Vagina (tissue), 2 donors: ENCODE measurements around the gene RPL37A. TPM values are rescaled to one million over a fixed set of nuclear protein-coding genes. Genes with fewer than 3 reads are reported as not detected.

Experiments used
- DNase-seq, 2 donors: peaks; one replicate each; pipeline ENCODE4 v3.0.0-alpha.2; 2017; ENCODE audit errors: extremely low spot score in 2 of 2
- H3K27ac ChIP-seq: fragments of 200-600 bp; sonication (generic); one replicate; pipeline ENCODE4 v1.5.1; 2019
- H3K27me3 ChIP-seq: fragments of 200-600 bp; sonication (generic); one replicate; pipeline ENCODE4 v1.5.1; 2019
- H3K36me3 ChIP-seq, 2 donors: fragments of 200-600 bp; sonication (generic); one replicate each; pipeline ENCODE4 v1.5.1; 2017 to 2019
- H3K4me1 ChIP-seq: fragments of 200-600 bp; sonication (generic); one replicate; pipeline ENCODE4 v1.5.1; 2019
- H3K4me3 ChIP-seq, 2 donors: fragments of 200-600 bp; sonication (generic); 1 replicate in 1 of 2; 2 replicates in 1 of 2; pipeline ENCODE4 v1.5.1; 2016 to 2019
- H3K9me3 ChIP-seq: fragments of 200-600 bp; sonication (generic); one replicate; pipeline ENCODE4 v1.5.1; 2019
- CTCF ChIP-seq, 3 experiments: fragments of 450-650 bp in 2 of 3; fragments of 200-600 bp in 1 of 3; sonication (generic) in 1 of 3; IDR thresholded peaks; one replicate each; pipeline ENCODE4 v1.5.1; 2017 to 2019; ENCODE audit warnings: antibody characterized with exemption in 3 of 3, mild to moderate bottlenecking in 2 of 3, moderate library complexity in 2 of 3
- POLR2A ChIP-seq, 2 donors: fragments of 450-650 bp; IDR thresholded peaks; one replicate each; pipeline ENCODE4 v1.6.1; 2017; ENCODE audit warnings: antibody characterized with exemption in 2 of 2, mild to moderate bottlenecking in 2 of 2, moderate library complexity in 2 of 2
- POLR2AphosphoS5 ChIP-seq, 2 donors: sonication (generic); formaldehyde crosslinking; IDR thresholded peaks; one replicate each; pipeline ENCODE4 v1.9.0; 2017; ENCODE audit warnings: antibody characterized with exemption in 2 of 2, mild to moderate bottlenecking in 2 of 2, low read depth in 1 of 2; ENCODE audit not compliant: insufficient read depth in 1 of 2
- intact Hi-C: fragments of 100-400 bp; cut with DNase I; formaldehyde crosslinking; loops from one replicate; pipeline ENCODE4 v1.15.1; 2023
- total RNA-seq: library from RNA; depleted of rRNA; stranded (reverse); fragments of >200 nt; gene quantifications from one replicate; pipeline ENCODE4 v1.2.3, GENCODE V29; 2016

RPL37A gene
- total RNA-seq, 1 donor from 2014 or later = 1,089 TPM

GRCh38 chr2:216478791-216479190, 19.9 kb upstream of the RPL37A start:
- TF ChIP-seq CTCF (IDR thresholded peaks at IDR 0.05) = no peak
- TF ChIP-seq POLR2AphosphoS5 (IDR thresholded peaks at IDR 0.05; ENCODE audit: insufficient read depth in 1 of 2, low read depth in 1 of 2) = no peak
- no peak for TF ChIP-seq POLR2A (IDR thresholded peaks at IDR 0.05)
- no peaks in the 10 kb centered on the region for H3K27me3 ChIP-seq
- H3K27ac ChIP-seq = no peak overlapping the region
- no peaks in the 10 kb centered on the region for H3K4me1 ChIP-seq
- intact Hi-C loops = no loop called here
- peaks cover 0 to 60% of the 10 kb centered on the region in 2 donors for H3K36me3 ChIP-seq
- H3K4me3 ChIP-seq = no peak overlapping the region
- DNase-seq = no peak
- no peaks in the 10 kb centered on the region for H3K9me3 ChIP-seq

GRCh38 chr2:216480221-216480620, 18.4 kb upstream of the RPL37A start:
- DNase-seq = no peak
- intact Hi-C loops = no loop called here
- Histone ChIP-seq H3K9me3 (no peaks in the 10 kb centered on the region), H3K4me3 (no peak overlapping the region), H3K36me3 (peaks cover 0 to 58% of the 10 kb centered on the region in 2 donors), H3K27me3 (no peaks in the 10 kb centered on the region), H3K27ac (no peak overlapping the region), H3K4me1 (no peaks in the 10 kb centered on the region)
- TF ChIP-seq POLR2A (IDR thresholded peaks at IDR 0.05) = no peak
- TF ChIP-seq POLR2AphosphoS5 (IDR thresholded peaks at IDR 0.05; ENCODE audit: insufficient read depth in 1 of 2, low read depth in 1 of 2) = no peak
- no peak for TF ChIP-seq CTCF (IDR thresholded peaks at IDR 0.05)

- Histone ChIP-seq H3K4me1 (no peaks in the 10 kb centered on the region), H3K36me3 (peaks cover 0 to 45% of the 10 kb centered on the region in 2 donors)
- intact Hi-C loops = no loop called here
These were observed 16.0 kb upstream of the RPL37A start for GRCh38 chr2:216482640-216483039.

GRCh38 chr2:216485237-216485636, 13.4 kb upstream of the RPL37A start:
- Histone ChIP-seq H3K4me1 (no peaks in the 10 kb centered on the region), H3K36me3 (peaks cover 0 to 23% of the 10 kb centered on the region in 2 donors), H3K27ac (no peak overlapping the region), H3K9me3 (no peaks in the 10 kb centered on the region), H3K27me3 (no peaks in the 10 kb centered on the region), H3K4me3 (no peak overlapping the region)
- TF ChIP-seq CTCF (IDR thresholded peaks at IDR 0.05) (no peak), POLR2A (IDR thresholded peaks at IDR 0.05) (no peak), POLR2AphosphoS5 (IDR thresholded peaks at IDR 0.05; ENCODE audit: insufficient read depth in 1 of 2, low read depth in 1 of 2) (no peak)
- intact Hi-C loops = no loop called here
- no peak for DNase-seq

More at GRCh38 chr2:216482640-216483039, 16.0 kb upstream of the RPL37A start:
- Histone ChIP-seq H3K9me3 (no peaks in the 10 kb centered on the region), H3K27me3 (no peaks in the 10 kb centered on the region), H3K4me3 (no peak overlapping the region), H3K27ac (no peak overlapping the region)
- TF ChIP-seq CTCF (IDR thresholded peaks at IDR 0.05) = no peak
- TF ChIP-seq POLR2AphosphoS5 (IDR thresholded peaks at IDR 0.05; ENCODE audit: insufficient read depth in 1 of 2, low read depth in 1 of 2) = no peak
- TF ChIP-seq POLR2A (IDR thresholded peaks at IDR 0.05) = no peak
- DNase-seq = no peak

GRCh38 chr2:216485745-216486144, 12.9 kb upstream of the RPL37A start:
- no peak for TF ChIP-seq POLR2A (IDR thresholded peaks at IDR 0.05)
- no peak for TF ChIP-seq POLR2AphosphoS5 (IDR thresholded peaks at IDR 0.05; ENCODE audit: insufficient read depth in 1 of 2, low read depth in 1 of 2)
- TF ChIP-seq CTCF (IDR thresholded peaks at IDR 0.05) = no peak
- Histone ChIP-seq H3K27me3 (no peaks in the 10 kb centered on the region), H3K4me3 (no peak overlapping the region), H3K36me3 (peaks cover 0 to 19% of the 10 kb centered on the region in 2 donors), H3K9me3 (no peaks in the 10 kb centered on the region), H3K27ac (no peak overlapping the region), H3K4me1 (no peaks in the 10 kb centered on the region)
- intact Hi-C loops = no loop called here
- DNase-seq = no peak
